ENCODE data around the gene MTHFR. TPM values are rescaled to one million over a fixed set of nuclear protein-coding genes. Genes with fewer than 3 reads are reported as not detected.

Gene MTHFR
- total and polyA plus RNA-seq, 2 of the 4 experiments (the other 2 are of a cell fraction) = 7.3 to 7.4 TPM

- no peak for TF ChIP-seq BHLHE40 (IDR thresholded peaks at IDR 0.05; ENCODE audit: low read depth, low read length)
- no peak for TF ChIP-seq MAFK (IDR thresholded peaks at IDR 0.05; ENCODE audit: low read depth, low read length)
- TF ChIP-seq SMC3 (IDR thresholded peaks at IDR 0.05; ENCODE audit: low read depth, low read length) = no peak
- TF ChIP-seq RCOR1 (IDR thresholded peaks at IDR 0.05; ENCODE audit: insufficient replicate concordance, low read length) = no peak
- TF ChIP-seq CHD1 (IDR thresholded peaks at IDR 0.05; ENCODE audit: low read depth, low read length) = no peak
- TF ChIP-seq FOS (IDR thresholded peaks at IDR 0.05; ENCODE audit: low read depth, low read length) = no peak
- no peak for TF ChIP-seq RAD21 (IDR thresholded peaks at IDR 0.05; ENCODE audit: low read length)
- TF ChIP-seq MAZ (IDR thresholded peaks at IDR 0.05; ENCODE audit: borderline replicate concordance, low read depth, low read length) = no peak
- TF ChIP-seq USF2 (IDR thresholded peaks at IDR 0.05; ENCODE audit: low read depth, low read length) = no peak
- no peak for TF ChIP-seq CTCF (conservative IDR thresholded peaks at IDR 0.05; ENCODE audit: low read depth, low read length)
- TF ChIP-seq CEBPB (IDR thresholded peaks at IDR 0.05; ENCODE audit: low read depth, low read length) = no peak
- no peak for TF ChIP-seq POLR2A (IDR thresholded peaks at IDR 0.05; ENCODE audit: low read depth, low read length)
- TF ChIP-seq NFE2L2 (IDR thresholded peaks at IDR 0.05; ENCODE audit: low read depth, low read length) = no peak
- TF ChIP-seq MXI1 (IDR thresholded peaks at IDR 0.05; ENCODE audit: borderline replicate concordance, low read depth, low read length) = no peak
- no peak for TF ChIP-seq ELK1 (IDR thresholded peaks at IDR 0.05; ENCODE audit: borderline replicate concordance, low read depth, low read length)
- H3K79me1 ChIP-seq (ENCODE audit: low read depth in 1 of 2, low read length in 2 of 2) = no peaks in the 10 kb centered on the region
- H3K27me3 ChIP-seq (ENCODE audit: control insufficient read depth, insufficient read depth, low read length) = peaks cover 14% of the 10 kb centered on the region
- peaks cover 2% of the 10 kb centered on the region; the same call in 1 of the 2 replicates for H3K4me1 ChIP-seq (ENCODE audit: control insufficient read depth, insufficient read depth, low read length)
- no peak overlapping the region for H3K23ac ChIP-seq (ENCODE audit: low read depth, low read length)
- H4K5ac ChIP-seq (ENCODE audit: low read depth, low read length) = no peak overlapping the region
- H3K9me1 ChIP-seq (ENCODE audit: insufficient read depth, low read length) = 0 out of 2 replicates have a peak, but pooled peaks cover 4% of the 10 kb centered on the region
- no peak overlapping the region for H2AFZ ChIP-seq (replicated peaks; ENCODE audit: low read length, poor library complexity)
- H3K36me3 ChIP-seq (ENCODE audit: control insufficient read depth, insufficient read depth, low read length) = peaks cover 8% of the 10 kb centered on the region; the same call in 1 of the 2 replicates
- no peak overlapping the region for H3K14ac ChIP-seq (replicated peaks; ENCODE audit: low read depth, low read length)
- H2BK5ac ChIP-seq (ENCODE audit: low read depth, low read length, poor library complexity, severe bottlenecking) = no peak overlapping the region
- H3K4me2 ChIP-seq (ENCODE audit: low read depth, low read length) = no peak overlapping the region
- no peak overlapping the region for H3K56ac ChIP-seq (ENCODE audit: extremely low read depth, insufficient read depth, low read length)
- H3K18ac ChIP-seq (ENCODE audit: low read depth, low read length) = no peak overlapping the region
- no peak for DNase-seq
- no peak overlapping the region for H3K4ac ChIP-seq (ENCODE audit: low read depth, low read length)
- H2AK9ac ChIP-seq (replicated peaks; ENCODE audit: low read depth, low read length, poor library complexity) = no peak overlapping the region
- peaks cover 7% of the 10 kb centered on the region; the same call in 1 of the 2 replicates for H4K20me1 ChIP-seq (ENCODE audit: insufficient read depth, low read length)
- WGBS, 2 experiments (ENCODE audit: extremely low coverage in 2 of 2, insufficient read length in 1 of 2) = 88% methylated on average over 3 of the region's 7 CpGs; no CpG with 5 or more reads in 1 of the 2 experiments
- H2BK20ac ChIP-seq (ENCODE audit: low read depth, low read length) = no peak overlapping the region
- intact Hi-C loops (cut with micrococcal nuclease) = no loop called here
- no peak overlapping the region for H2BK15ac ChIP-seq (ENCODE audit: low read depth, low read length)
- dilution Hi-C loops (cut with HindIII; ENCODE audit: low sequenced_read_pairs, unreplicated experiment) = no loop called here
- no peak overlapping the region for H4K91ac ChIP-seq (ENCODE audit: insufficient read depth, low read depth, low read length)
- H3K27ac ChIP-seq (ENCODE audit: insufficient read depth, low read length) = no peak overlapping the region
- ChIA-PET CTCF (no interaction called here), POLR2A (ENCODE audit: unreplicated experiment) (no interaction called here)
- H2BK120ac ChIP-seq (ENCODE audit: low read depth, low read length) = no peak overlapping the region
- no peak overlapping the region for H3K4me3 ChIP-seq (ENCODE audit: insufficient read depth, low read depth, low read length)
- no peaks in the 10 kb centered on the region for H3K9me3 ChIP-seq (ENCODE audit: control insufficient read depth, insufficient read depth, low read length)
- no peak overlapping the region for H3K9ac ChIP-seq (ENCODE audit: low read depth, low read length)
- ATAC-seq (ENCODE audit: low read depth) = no peak
- H2AK5ac ChIP-seq (ENCODE audit: low read depth, low read length) = no peak overlapping the region
- no TSS peak for BruUV-seq (replicated peaks)
- in situ Hi-C loops (cut with MboI; ENCODE audit: low sequenced_read_pairs) = no loop called here
- H4K8ac ChIP-seq (ENCODE audit: low read depth in 2 of 2, low read length in 2 of 2) = no peak overlapping the region
These were observed 45.4 kb upstream of the MTHFR start for GRCh38 chr1:11851180-11851579.
